ENCODE measurements around the gene DNMT1.

GRCh38 chr19:10095948-10096614 lies 98.7 kb downstream of the DNMT1 start:
- no peak for TF ChIP-seq CTCF (optimal IDR thresholded peaks at IDR 0.05 in 1 of 3, IDR thresholded peaks at IDR 0.05 in 1 of 3, conservative IDR thresholded peaks at IDR 0.05 in 1 of 3; ENCODE audit: extremely low read depth in 1 of 3, insufficient read depth in 2 of 3, low read length in 3 of 3)
- no peak for TF ChIP-seq EZH2 (IDR thresholded peaks at IDR 0.05; ENCODE audit: low read length)
